ENCODE data around the gene LEPROT.

Gene LEPROT

GRCh38 chr1:65409816-65410326 is 10.6 kb upstream of the LEPROT start:
- no peak overlapping the region for H3K9ac ChIP-seq (ENCODE audit: low read length in 5 of 5)
- H3K9me3 ChIP-seq (ENCODE audit: control insufficient read depth in 5 of 5, low read length in 5 of 5): no peaks in the 10 kb centered on the region
- no peaks in the 10 kb centered on the region for H3K36me3 ChIP-seq (ENCODE audit: control insufficient read depth in 5 of 5, insufficient read depth in 5 of 5, low read length in 5 of 5)
- H3K27me3 ChIP-seq (ENCODE audit: control insufficient read depth in 5 of 5, insufficient read depth in 4 of 5, low read length in 5 of 5): no peaks in the 10 kb centered on the region
- H3K4me1 ChIP-seq (ENCODE audit: control insufficient read depth in 5 of 5, insufficient read depth in 5 of 5, low read length in 5 of 5): no peaks in the 10 kb centered on the region
- no peak overlapping the region for H3K27ac ChIP-seq (ENCODE audit: low read depth, low read length)
- H3K4me3 ChIP-seq (ENCODE audit: low read depth in 1 of 5, low read length in 5 of 5): no peak overlapping the region

- Histone ChIP-seq H3K9me3 (ENCODE audit: control insufficient read depth in 5 of 5, low read length in 5 of 5) (no peaks in the 10 kb centered on the region), H3K4me1 (ENCODE audit: control insufficient read depth in 5 of 5, insufficient read depth in 5 of 5, low read length in 5 of 5) (no peaks in the 10 kb centered on the region), H3K27ac (ENCODE audit: low read depth, low read length) (no peak overlapping the region), H3K4me3 (ENCODE audit: low read depth in 1 of 5, low read length in 5 of 5) (no peak overlapping the region), H3K36me3 (ENCODE audit: control insufficient read depth in 5 of 5, insufficient read depth in 5 of 5, low read length in 5 of 5) (no peaks in the 10 kb centered on the region), H3K27me3 (ENCODE audit: control insufficient read depth in 5 of 5, insufficient read depth in 4 of 5, low read length in 5 of 5) (peaks cover 0 to 4% (median 0%) of the 10 kb centered on the region in 5 donors), H3K9ac (ENCODE audit: low read length in 5 of 5) (no peak overlapping the region)
Measured at GRCh38 chr1:65412256-65412983, 8.0 kb upstream of the LEPROT start.

GRCh38 chr1:65412984-65413375 is 7.5 kb upstream of the LEPROT start:
- H3K27me3 ChIP-seq (ENCODE audit: control insufficient read depth in 5 of 5, insufficient read depth in 4 of 5, low read length in 5 of 5): peaks cover 0 to 4% (median 0%) of the 10 kb centered on the region in 5 donors
- no peaks in the 10 kb centered on the region for H3K9me3 ChIP-seq (ENCODE audit: control insufficient read depth in 5 of 5, low read length in 5 of 5)
- no peak overlapping the region for H3K9ac ChIP-seq (ENCODE audit: low read length in 5 of 5)
- no peak overlapping the region for H3K27ac ChIP-seq (ENCODE audit: low read depth, low read length)
- no peaks in the 10 kb centered on the region for H3K4me1 ChIP-seq (ENCODE audit: control insufficient read depth in 5 of 5, insufficient read depth in 5 of 5, low read length in 5 of 5)
- H3K36me3 ChIP-seq (ENCODE audit: control insufficient read depth in 5 of 5, insufficient read depth in 5 of 5, low read length in 5 of 5): no peaks in the 10 kb centered on the region
- no peak overlapping the region for H3K4me3 ChIP-seq (ENCODE audit: low read depth in 1 of 5, low read length in 5 of 5)

- no peak overlapping the region for H3K27ac ChIP-seq (ENCODE audit: low read depth, low read length)
- peaks cover 0 to 4% (median 2%) of the 10 kb centered on the region in 5 donors for H3K4me1 ChIP-seq (ENCODE audit: control insufficient read depth in 5 of 5, insufficient read depth in 5 of 5, low read length in 5 of 5)
Measured at GRCh38 chr1:65414538-65414937, 5.9 kb upstream of the LEPROT start.

GRCh38 chr1:65416767-65417166 is 3.7 kb upstream of the LEPROT start:
- H3K27ac ChIP-seq (ENCODE audit: low read depth, low read length): no peak overlapping the region
- H3K27me3 ChIP-seq (ENCODE audit: control insufficient read depth in 5 of 5, insufficient read depth in 4 of 5, low read length in 5 of 5): peaks cover 0 to 4% (median 0%) of the 10 kb centered on the region in 5 donors
- H3K9ac ChIP-seq (ENCODE audit: low read length in 5 of 5): peak overlapping the region in 1 of 5 donors; percentile 7
- peaks cover 0 to 11% (median 8%) of the 10 kb centered on the region in 5 donors for H3K4me1 ChIP-seq (ENCODE audit: control insufficient read depth in 5 of 5, insufficient read depth in 5 of 5, low read length in 5 of 5)
- H3K4me3 ChIP-seq (ENCODE audit: low read depth in 1 of 5, low read length in 5 of 5): no peak overlapping the region
- no peaks in the 10 kb centered on the region for H3K9me3 ChIP-seq (ENCODE audit: control insufficient read depth in 5 of 5, low read length in 5 of 5)
- H3K36me3 ChIP-seq (ENCODE audit: control insufficient read depth in 5 of 5, insufficient read depth in 5 of 5, low read length in 5 of 5): no peaks in the 10 kb centered on the region

More at GRCh38 chr1:65414538-65414937, 5.9 kb upstream of the LEPROT start:
- Histone ChIP-seq H3K36me3 (ENCODE audit: control insufficient read depth in 5 of 5, insufficient read depth in 5 of 5, low read length in 5 of 5) (no peaks in the 10 kb centered on the region), H3K27me3 (ENCODE audit: control insufficient read depth in 5 of 5, insufficient read depth in 4 of 5, low read length in 5 of 5) (peaks cover 0 to 4% (median 0%) of the 10 kb centered on the region in 5 donors), H3K4me3 (ENCODE audit: low read depth in 1 of 5, low read length in 5 of 5) (no peak overlapping the region), H3K9ac (ENCODE audit: low read length in 5 of 5) (no peak overlapping the region), H3K9me3 (ENCODE audit: control insufficient read depth in 5 of 5, low read length in 5 of 5) (no peaks in the 10 kb centered on the region)

- H3K27ac ChIP-seq (ENCODE audit: low read depth, low read length): no peak overlapping the region
Measured at GRCh38 chr1:65417729-65418128, 2.7 kb upstream of the LEPROT start.

GRCh38 chr1:65418522-65419185 is 1.8 kb upstream of the LEPROT start:
- H3K36me3 ChIP-seq (ENCODE audit: control insufficient read depth in 5 of 5, insufficient read depth in 5 of 5, low read length in 5 of 5): no peaks in the 10 kb centered on the region
- H3K27me3 ChIP-seq (ENCODE audit: control insufficient read depth in 5 of 5, insufficient read depth in 4 of 5, low read length in 5 of 5): peaks cover 0 to 4% (median 0%) of the 10 kb centered on the region in 5 donors
- H3K4me3 ChIP-seq (ENCODE audit: low read depth in 1 of 5, low read length in 5 of 5): no peak overlapping the region
- peaks cover 4 to 29% (median 26%) of the 10 kb centered on the region in 5 donors for H3K4me1 ChIP-seq (ENCODE audit: control insufficient read depth in 5 of 5, insufficient read depth in 5 of 5, low read length in 5 of 5)
- no peak overlapping the region for H3K27ac ChIP-seq (ENCODE audit: low read depth, low read length)
- H3K9me3 ChIP-seq (ENCODE audit: control insufficient read depth in 5 of 5, low read length in 5 of 5): no peaks in the 10 kb centered on the region
- no peak overlapping the region for H3K9ac ChIP-seq (ENCODE audit: low read length in 5 of 5)

More at GRCh38 chr1:65417729-65418128, 2.7 kb upstream of the LEPROT start:
- peaks cover 0 to 4% (median 0%) of the 10 kb centered on the region in 5 donors for H3K27me3 ChIP-seq (ENCODE audit: control insufficient read depth in 5 of 5, insufficient read depth in 4 of 5, low read length in 5 of 5)
- H3K36me3 ChIP-seq (ENCODE audit: control insufficient read depth in 5 of 5, insufficient read depth in 5 of 5, low read length in 5 of 5): no peaks in the 10 kb centered on the region
- H3K4me1 ChIP-seq (ENCODE audit: control insufficient read depth in 5 of 5, insufficient read depth in 5 of 5, low read length in 5 of 5): peaks cover 4 to 21% (median 18%) of the 10 kb centered on the region in 5 donors
- H3K9me3 ChIP-seq (ENCODE audit: control insufficient read depth in 5 of 5, low read length in 5 of 5): no peaks in the 10 kb centered on the region
- H3K4me3 ChIP-seq (ENCODE audit: low read depth in 1 of 5, low read length in 5 of 5): no peak overlapping the region
- no peak overlapping the region for H3K9ac ChIP-seq (ENCODE audit: low read length in 5 of 5)

GRCh38 chr1:65419681-65420589 is 533 bp upstream of the LEPROT start:
- peaks cover 4 to 39% (median 33%) of the 10 kb centered on the region in 5 donors for H3K4me1 ChIP-seq (ENCODE audit: control insufficient read depth in 5 of 5, insufficient read depth in 5 of 5, low read length in 5 of 5)
- peaks cover 0 to 4% (median 0%) of the 10 kb centered on the region in 5 donors for H3K27me3 ChIP-seq (ENCODE audit: control insufficient read depth in 5 of 5, insufficient read depth in 4 of 5, low read length in 5 of 5)
- peak overlapping the region; percentile 72 to 95 (median 83) for H3K4me3 ChIP-seq (ENCODE audit: low read depth in 1 of 5, low read length in 5 of 5)
- H3K9ac ChIP-seq (ENCODE audit: low read length in 5 of 5): peak overlapping the region in 4 of 5 donors; percentile 61 to 81 (median 70)
- H3K9me3 ChIP-seq (ENCODE audit: control insufficient read depth in 5 of 5, low read length in 5 of 5): no peaks in the 10 kb centered on the region
- peak overlapping the region; percentile 95 for H3K27ac ChIP-seq (ENCODE audit: low read depth, low read length)
- H3K36me3 ChIP-seq (ENCODE audit: control insufficient read depth in 5 of 5, insufficient read depth in 5 of 5, low read length in 5 of 5): no peaks in the 10 kb centered on the region

- H3K4me3 ChIP-seq (ENCODE audit: low read depth in 1 of 5, low read length in 5 of 5): peak overlapping the region; percentile 87 to 96 (median 92)
Measured at GRCh38 chr1:65421351-65422025, 1.0 kb downstream of the LEPROT start.

More at GRCh38 chr1:65421351-65422025, 1.0 kb downstream of the LEPROT start:
- Histone ChIP-seq H3K9ac (ENCODE audit: low read length in 5 of 5) (peak overlapping the region; percentile 85 to 98 (median 95)), H3K9me3 (ENCODE audit: control insufficient read depth in 5 of 5, low read length in 5 of 5) (no peaks in the 10 kb centered on the region), H3K27me3 (ENCODE audit: control insufficient read depth in 5 of 5, insufficient read depth in 4 of 5, low read length in 5 of 5) (no peaks in the 10 kb centered on the region), H3K36me3 (ENCODE audit: control insufficient read depth in 5 of 5, insufficient read depth in 5 of 5, low read length in 5 of 5) (peaks cover 9 to 14% (median 12%) of the 10 kb centered on the region in 5 donors), H3K27ac (ENCODE audit: low read depth, low read length) (peak overlapping the region; percentile 95), H3K4me1 (ENCODE audit: control insufficient read depth in 5 of 5, insufficient read depth in 5 of 5, low read length in 5 of 5) (peaks cover 4 to 39% (median 33%) of the 10 kb centered on the region in 5 donors)

All from subcutaneous abdominal adipose tissue (tissue), 5 donors.